OCI-M2 (cell line): ENCODE measurements around the gene PLBD2.
A peak's percentile ranks its signal among the peaks of the same experiment; 100 is the strongest.
"Not testable (repeated sequence)": the region's sequence is repeated elsewhere in the genome, so short reads cannot be mapped to it uniquely, and the experiment has no call there.

Experiments
- DNase-seq: peaks from one replicate; lab custom pipeline; 2025; ENCODE audit not compliant: unreplicated experiment; lab: John Stamatoyannopoulos, UW

PLBD2 gene

GRCh38 chr12:113333877-113334785, 24.3 kb upstream of the PLBD2 start:
- DNase-seq, result no peak

GRCh38 chr12:113334786-113335539, 23.4 kb upstream of the PLBD2 start, which contains the start of gene SLC8B1:
SLC8B1 (minus strand) TSS chr12:113335109; CDS start chr12:113332878, 2,231 bp downstream.
- DNase-seq, result peak; percentile 38

GRCh38 chr12:113339540-113339939, 18.8 kb upstream of the PLBD2 start:
- no peak for DNase-seq

GRCh38 chr12:113340061-113340460, 18.3 kb upstream of the PLBD2 start:
- DNase-seq, result no peak

- DNase-seq, result no peak
Measured at GRCh38 chr12:113341535-113341934, 16.9 kb upstream of the PLBD2 start.

- no peak for DNase-seq
Measured at GRCh38 chr12:113345318-113345717, 13.1 kb upstream of the PLBD2 start.

GRCh38 chr12:113346353-113346752, 12.0 kb upstream of the PLBD2 start:
- DNase-seq, result no peak

- DNase-seq, result no peak
Measured at GRCh38 chr12:113347107-113347506, 11.3 kb upstream of the PLBD2 start.

- DNase-seq, result no peak
Measured at GRCh38 chr12:113347892-113348291, 10.5 kb upstream of the PLBD2 start.

GRCh38 chr12:113348849-113349536, 9.4 kb upstream of the PLBD2 start:
- no peak for DNase-seq

GRCh38 chr12:113351089-113351488, 7.3 kb upstream of the PLBD2 start:
- no peak for DNase-seq

GRCh38 chr12:113354192-113354591, 4.2 kb upstream of the PLBD2 start:
- DNase-seq, result not testable (repeated sequence)

- DNase-seq, result no peak
Measured at GRCh38 chr12:113359133-113359938, 949 bp downstream of the PLBD2 start.

GRCh38 chr12:113359939-113360748, 1.8 kb downstream of the PLBD2 start:
- DNase-seq, result no peak

- no peak for DNase-seq
Measured at GRCh38 chr12:113361574-113362370, 3.4 kb downstream of the PLBD2 start.

GRCh38 chr12:113364698-113365097, 6.3 kb downstream of the PLBD2 start:
- DNase-seq, result no peak

GRCh38 chr12:113365639-113366395, 7.4 kb downstream of the PLBD2 start:
- DNase-seq, result no peak

GRCh38 chr12:113366827-113367226, 8.4 kb downstream of the PLBD2 start:
- no peak for DNase-seq
